ENCODE measurements around the gene AMN.

The AMN gene

GRCh38 chr14:102927878-102928411 lies 5.5 kb downstream of the AMN start:
- DNase-seq (ENCODE audit: low read depth), result no peak

DNA sequence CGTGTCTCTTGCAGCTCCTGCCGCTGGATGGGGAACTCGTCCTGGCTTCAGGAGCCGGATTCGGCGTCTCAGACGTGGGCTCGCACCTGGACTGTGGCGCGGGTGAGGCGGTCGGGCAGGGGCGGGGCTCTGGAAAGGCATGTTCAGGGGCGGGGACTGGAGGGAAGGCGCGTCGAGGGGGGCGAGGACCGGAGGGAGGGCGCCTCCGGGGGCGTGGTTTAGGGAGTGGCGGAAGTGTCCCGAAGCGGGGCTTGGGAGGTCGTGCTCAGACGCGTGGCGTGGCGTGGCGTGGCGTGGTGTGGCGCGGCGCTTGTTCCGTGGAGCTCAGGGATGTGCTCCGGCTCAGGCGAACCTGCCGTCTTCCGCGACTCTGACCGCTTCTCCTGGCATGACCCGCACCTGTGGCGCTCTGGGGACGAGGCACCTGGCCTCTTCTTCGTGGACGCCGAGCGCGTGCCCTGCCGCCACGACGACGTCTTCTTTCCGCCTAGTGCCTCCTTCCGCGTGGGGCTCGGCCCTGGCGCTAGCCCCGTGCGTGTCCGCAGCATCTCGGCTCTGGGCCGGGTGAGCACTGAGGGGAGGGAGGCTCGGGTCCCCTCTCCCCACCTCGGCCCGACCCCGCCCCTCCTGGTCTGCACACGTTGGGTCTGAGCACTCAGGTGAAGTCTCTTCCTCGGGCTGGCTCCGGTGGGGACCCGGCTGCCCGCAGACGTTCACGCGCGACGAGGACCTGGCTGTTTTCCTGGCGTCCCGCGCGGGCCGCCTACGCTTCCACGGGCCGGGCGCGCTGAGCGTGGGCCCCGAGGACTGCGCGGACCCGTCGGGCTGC lies 6.2 kb downstream of the AMN start:
- no peak for DNase-seq (ENCODE audit: low read depth)

DNA sequence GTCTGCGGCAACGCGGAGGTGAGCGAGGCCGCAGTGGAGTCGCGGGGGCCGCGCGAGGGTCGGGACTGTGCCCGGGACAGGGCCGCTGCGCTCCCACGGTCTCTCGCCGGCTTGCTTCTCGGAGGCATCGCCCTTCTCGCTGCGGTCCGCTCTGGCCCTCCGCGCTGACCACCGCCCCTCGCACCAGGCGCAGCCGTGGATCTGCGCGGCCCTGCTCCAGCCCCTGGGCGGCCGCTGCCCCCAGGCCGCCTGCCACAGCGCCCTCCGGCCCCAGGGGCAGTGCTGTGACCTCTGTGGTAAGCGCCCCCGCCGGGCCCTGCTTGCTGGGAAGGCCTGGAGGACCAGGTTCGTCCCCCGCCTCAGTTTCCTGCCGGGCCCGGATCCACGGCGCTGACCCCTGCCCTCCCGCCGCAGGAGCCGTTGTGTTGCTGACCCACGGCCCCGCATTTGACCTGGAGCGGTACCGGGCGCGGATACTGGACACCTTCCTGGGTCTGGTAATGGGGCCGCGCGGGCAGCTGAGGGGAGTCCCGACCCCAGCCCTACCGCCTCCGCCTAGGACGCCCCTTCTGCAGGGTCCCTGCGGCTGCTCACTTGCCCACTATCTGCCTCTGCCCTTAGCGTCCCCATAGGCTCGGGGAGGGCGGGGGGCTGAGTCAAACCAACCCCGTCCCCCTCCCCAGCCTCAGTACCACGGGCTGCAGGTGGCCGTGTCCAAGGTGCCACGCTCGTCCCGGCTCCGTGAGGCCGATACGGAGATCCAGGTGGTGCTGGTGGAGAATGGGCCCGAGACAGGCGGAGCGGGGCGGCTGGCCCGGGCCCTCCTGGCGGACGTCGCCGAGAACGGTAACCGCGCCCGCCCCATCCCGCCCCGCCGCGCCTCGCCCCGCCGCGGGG lies 7.0 kb downstream of the AMN start:
- DNase-seq (ENCODE audit: low read depth), result no peak

- no peak for DNase-seq (ENCODE audit: low read depth)
These were observed 7.8 kb downstream of the AMN start for GRCh38 chr14:102930138-102930752.

DNA sequence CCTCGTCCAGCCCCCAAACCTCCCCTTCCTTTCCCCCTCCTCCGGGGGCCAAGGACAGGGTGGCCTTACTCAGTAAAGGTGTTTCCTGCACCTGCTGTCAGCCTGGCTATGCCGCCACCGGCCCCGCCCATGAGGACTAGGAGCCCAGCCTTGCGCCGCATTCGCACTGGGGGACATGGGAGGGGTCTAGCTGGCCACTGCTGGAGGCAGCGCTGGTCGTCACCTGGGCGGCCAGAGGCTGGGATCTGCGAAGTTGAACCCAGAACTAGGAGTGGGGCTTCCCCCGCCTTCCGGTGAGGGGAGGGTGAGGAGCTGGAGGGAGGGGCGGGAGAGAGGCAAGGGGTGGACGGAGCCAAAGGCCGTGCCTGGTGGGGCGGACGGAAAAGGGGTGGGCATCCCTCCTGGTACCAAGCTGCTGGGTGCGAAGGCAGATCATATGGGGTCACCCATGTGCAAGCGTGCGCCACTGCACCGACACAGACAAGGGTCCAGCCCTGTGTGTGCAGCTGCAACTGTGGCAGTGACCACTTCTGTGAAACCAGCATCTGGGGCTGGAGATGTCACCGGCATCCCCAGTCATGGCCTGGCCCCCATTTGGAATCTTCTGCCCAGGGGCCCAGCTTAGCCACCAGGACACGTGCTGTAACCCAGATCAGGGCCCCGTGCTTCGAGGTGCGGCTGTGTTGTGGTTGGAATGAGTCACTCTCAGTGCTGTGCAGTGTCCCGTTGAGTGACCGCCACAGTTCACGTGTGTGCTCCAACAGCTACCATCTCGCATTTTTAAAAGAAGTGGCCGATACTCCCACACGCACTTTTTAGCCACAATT lies 8.5 kb downstream of the AMN start:
- DNase-seq (ENCODE audit: low read depth), result no peak

- DNase-seq (ENCODE audit: low read depth), result no peak
These were observed 9.3 kb downstream of the AMN start for GRCh38 chr14:102931580-102932285.

GRCh38 chr14:102932484-102933248 lies 10.2 kb downstream of the AMN start:
- DNase-seq (ENCODE audit: low read depth), result no peak

DNA sequence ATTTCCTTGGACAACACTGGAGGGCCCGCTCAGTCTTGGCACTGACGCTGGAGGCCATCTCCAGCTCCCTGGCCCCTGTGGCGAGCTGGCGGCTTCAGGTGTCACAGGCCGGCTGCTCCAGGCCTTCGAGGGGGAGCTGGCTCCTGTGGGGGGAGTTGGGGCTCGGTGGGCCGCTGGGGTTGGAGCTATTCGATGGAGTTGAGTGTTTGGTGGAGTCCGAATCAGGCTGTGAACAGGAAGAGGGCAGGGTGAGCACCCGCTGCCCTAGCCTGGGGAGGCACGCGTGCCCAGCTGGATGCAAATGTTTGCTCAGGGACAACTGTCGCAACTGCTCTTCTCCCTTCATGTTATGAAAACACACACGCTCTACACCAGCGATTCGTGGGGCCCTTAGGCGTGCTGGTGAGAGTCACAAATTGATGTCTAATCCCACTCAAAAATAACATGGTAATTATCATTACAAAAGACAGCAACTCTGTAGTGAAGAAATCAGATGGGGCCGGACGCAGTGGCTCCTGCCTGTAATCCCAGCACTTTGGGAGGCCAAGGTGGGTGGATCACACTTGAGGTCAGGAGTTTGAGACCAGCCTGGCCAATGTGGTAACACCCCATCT lies 11.3 kb downstream of the AMN start:
- no peak for DNase-seq (ENCODE audit: low read depth)

- DNase-seq (ENCODE audit: low read depth), result no peak
These were observed 13.3 kb downstream of the AMN start for GRCh38 chr14:102935756-102936155.

- DNase-seq (ENCODE audit: low read depth), result no peak
These were observed 15.1 kb downstream of the AMN start for GRCh38 chr14:102937331-102938175.

- no peak for DNase-seq (ENCODE audit: low read depth)
These were observed 15.7 kb downstream of the AMN start for GRCh38 chr14:102938191-102938590.

DNA sequence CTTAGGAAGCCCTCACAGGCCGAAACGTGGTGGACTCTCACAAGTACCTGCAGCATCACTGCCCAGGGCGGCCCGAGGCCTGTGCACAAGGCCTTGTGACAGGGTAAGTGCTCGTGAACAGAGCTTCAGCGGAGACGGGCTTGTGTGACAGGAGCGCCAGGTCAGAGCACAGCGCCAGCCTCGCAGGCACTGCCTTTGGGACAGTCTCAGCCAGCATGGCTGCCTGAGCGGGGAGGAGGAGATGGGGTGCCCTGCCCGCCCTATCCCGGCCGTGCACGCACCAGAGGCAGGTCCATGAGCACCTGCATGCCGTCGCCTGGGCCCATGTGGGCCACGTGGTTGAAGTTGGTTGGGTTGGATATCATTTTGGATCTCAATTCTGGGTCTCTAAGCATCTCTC lies 16.9 kb downstream of the AMN start:
- no peak for DNase-seq (ENCODE audit: low read depth)

DNA sequence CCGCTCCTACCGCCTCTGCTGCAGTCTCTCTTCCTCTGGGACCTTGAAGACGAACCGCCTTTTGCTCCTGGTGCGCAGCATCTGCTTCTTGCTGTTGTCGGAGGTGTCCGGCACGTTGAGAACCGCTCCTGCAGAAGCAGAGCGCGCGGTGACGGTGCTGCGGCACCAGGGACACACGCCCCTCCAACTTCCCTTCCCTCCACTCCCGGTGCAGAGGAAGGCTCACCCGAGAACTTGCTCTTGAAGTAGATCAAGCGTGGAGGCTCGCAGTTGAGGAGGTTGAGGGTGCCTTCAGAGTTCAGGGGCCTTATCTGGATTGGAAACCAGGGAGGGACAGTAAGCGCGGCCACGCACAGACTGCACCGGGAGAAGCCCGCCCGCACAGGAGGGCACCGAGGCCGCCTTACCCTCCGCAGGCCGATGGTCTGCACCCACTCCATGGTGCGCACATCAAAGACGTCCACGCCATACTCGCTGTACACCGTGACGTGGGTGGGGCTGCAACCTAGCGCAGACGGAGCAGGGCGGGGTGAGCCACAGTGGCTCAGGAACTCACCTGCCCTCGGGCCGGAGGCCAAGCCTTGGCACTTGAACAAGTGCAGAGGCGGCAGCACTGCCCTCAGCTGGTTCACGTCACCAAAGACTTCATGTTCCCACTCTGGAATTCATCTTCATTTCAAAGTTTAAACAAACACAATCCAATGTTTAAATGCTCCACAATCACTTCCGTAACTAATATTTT lies 17.5 kb downstream of the AMN start:
- no peak for DNase-seq (ENCODE audit: low read depth)

- DNase-seq (ENCODE audit: low read depth), result no peak
These were observed 18.4 kb downstream of the AMN start for GRCh38 chr14:102940729-102941362.

DNA sequence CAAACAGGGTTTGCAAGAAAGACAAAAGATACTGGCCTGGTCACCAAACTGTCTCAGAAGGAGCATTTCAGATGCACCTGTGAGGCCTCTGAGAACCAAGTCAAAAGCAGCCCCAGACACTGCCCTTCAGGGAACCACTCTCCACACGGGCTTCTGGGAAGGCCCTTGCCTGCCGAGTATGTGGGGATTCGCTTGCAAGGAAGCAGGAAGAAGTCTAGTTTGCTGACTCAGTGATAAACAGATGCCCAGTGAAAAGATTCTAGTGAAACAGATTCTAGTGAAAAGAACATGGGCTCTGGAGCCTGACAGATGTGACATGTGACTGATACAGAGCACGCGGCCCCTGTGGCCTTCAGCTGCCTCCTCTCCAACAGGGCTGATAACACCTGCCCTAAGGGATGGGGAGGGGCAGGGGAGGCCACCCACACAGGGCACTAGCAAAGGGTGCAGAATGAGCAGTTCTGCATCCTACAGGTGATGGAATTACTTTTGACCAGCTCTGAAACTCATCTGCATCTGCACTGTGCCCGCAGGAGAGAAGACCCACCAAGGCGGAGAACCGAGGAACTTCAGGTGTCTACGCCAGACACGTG lies 19.1 kb downstream of the AMN start:
- no peak for DNase-seq (ENCODE audit: low read depth)

DNA sequence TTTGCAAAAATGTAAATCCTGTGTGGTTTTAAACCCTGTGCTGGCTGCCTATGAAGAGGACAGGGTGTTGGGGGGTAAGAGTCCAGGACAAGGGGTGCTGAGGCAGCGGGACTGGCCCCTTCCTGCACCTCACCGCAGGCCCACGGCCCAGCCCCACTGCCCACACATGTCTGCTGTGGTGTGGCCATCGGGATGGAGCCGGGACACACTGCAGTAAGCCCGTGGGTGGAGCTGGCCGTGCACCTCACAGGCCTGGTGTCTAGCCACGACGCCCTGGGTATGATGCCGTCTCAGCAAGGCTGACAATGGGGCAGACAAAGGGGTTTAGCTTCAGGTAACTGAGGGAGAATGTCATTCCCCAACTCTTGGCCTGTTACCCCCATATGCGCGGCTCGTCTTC lies 19.6 kb downstream of the AMN start:
- no peak for DNase-seq (ENCODE audit: low read depth)

DNA sequence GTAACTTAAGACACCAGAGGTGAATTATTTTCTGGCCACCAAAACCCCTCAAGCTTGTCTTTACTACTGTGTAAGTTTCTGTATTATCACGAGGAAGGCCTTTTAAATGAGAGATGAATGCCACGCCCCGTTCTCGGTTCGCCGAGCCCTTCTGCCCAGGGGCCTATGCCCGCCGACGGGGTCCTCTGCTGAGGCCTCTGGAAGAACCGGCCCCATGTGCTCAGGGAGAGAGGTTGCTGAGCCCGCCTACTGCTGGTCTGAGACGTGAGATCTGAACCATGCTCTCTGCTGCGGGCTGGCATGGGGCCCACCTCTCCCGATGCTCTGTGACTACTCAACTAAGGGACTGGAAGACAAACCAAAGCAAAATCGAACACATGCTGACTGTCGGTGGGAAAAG lies 21.0 kb downstream of the AMN start:
- DNase-seq (ENCODE audit: low read depth), result no peak

Data from GM04504 (cell line).